Astrocyte (in vitro differentiated cells and primary cell): ENCODE results near the gene DNAJB4.

Experiments
- EZH2 ChIP-seq: IDR thresholded peaks from 2 replicates; pipeline ENCODE4 v1.6.1; 2012; ENCODE audit warnings: mild to moderate bottlenecking, low read length, inconsistent platforms; ENCODE audit not compliant: insufficient read depth
- TF ChIP-seq, protein P1 (sequence below): IDR thresholded peaks from 2 replicates; pipeline ENCODE4 v1.5.1; 2011; ENCODE audit warnings: low read depth, mild to moderate bottlenecking, inconsistent platforms, low read length, moderate library complexity; ENCODE audit not compliant: insufficient read depth

DNA sequence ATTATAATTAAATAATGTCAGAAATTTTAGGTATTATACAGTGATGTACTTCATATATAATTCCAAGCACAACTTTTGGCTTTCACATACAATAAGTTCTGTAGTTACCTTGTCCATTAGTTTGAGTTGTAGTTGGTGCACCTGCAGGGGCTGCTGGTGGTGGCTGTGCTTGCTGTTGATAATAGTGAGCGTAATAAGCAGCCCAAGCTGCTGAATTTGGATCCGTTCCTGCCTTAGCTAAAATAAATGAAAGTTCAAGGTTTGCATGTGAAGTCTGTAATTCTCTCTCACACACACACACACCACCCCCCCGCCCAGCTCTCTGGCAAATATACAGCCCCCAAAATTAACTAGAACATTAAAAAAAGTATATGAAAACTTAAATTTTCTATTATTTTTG is 48.3 kb upstream of the DNAJB4 start:
- TF ChIP-seq, protein P1, sequence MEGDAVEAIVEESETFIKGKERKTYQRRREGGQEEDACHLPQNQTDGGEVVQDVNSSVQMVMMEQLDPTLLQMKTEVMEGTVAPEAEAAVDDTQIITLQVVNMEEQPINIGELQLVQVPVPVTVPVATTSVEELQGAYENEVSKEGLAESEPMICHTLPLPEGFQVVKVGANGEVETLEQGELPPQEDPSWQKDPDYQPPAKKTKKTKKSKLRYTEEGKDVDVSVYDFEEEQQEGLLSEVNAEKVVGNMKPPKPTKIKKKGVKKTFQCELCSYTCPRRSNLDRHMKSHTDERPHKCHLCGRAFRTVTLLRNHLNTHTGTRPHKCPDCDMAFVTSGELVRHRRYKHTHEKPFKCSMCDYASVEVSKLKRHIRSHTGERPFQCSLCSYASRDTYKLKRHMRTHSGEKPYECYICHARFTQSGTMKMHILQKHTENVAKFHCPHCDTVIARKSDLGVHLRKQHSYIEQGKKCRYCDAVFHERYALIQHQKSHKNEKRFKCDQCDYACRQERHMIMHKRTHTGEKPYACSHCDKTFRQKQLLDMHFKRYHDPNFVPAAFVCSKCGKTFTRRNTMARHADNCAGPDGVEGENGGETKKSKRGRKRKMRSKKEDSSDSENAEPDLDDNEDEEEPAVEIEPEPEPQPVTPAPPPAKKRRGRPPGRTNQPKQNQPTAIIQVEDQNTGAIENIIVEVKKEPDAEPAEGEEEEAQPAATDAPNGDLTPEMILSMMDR: no peak
- no peak for TF ChIP-seq EZH2
